Coronary artery (tissue), 2 donors: Measurements from ENCODE around the gene SP140L.
A peak's percentile ranks its signal among the peaks of the same experiment; 100 is the strongest.
"Not testable (repeated sequence)": the region's sequence is repeated elsewhere in the genome, so short reads cannot be mapped to it uniquely, and the experiment has no call there.

Source experiments
- DNase-seq: peaks from one replicate; pipeline ENCODE4 v3.0.0-alpha.2; 2017; ENCODE audit warnings: low spot score
- H3K27ac ChIP-seq, 2 donors: fragments of 200-600 bp; sonication (generic); one replicate each; pipeline ENCODE4 v1.5.1; 2016 to 2019
- H3K4me3 ChIP-seq: fragments of 200-600 bp; sonication (generic); 2 replicates; pipeline ENCODE4 v1.5.1; 2016; ENCODE audit warnings: mild to moderate bottlenecking, moderate library complexity
- CTCF ChIP-seq: fragments of 200-600 bp; sonication (generic); IDR thresholded peaks from one replicate; pipeline ENCODE4 v1.5.1; 2019; ENCODE audit warnings: antibody characterized with exemption

The SP140L gene

GRCh38 chr2:230435431-230435830 lies 108.4 kb downstream of the SP140L start:
- Histone ChIP-seq H3K4me3 (no peak overlapping the region), H3K27ac (no peak overlapping the region)
- DNase-seq, result no peak
- no peak for TF ChIP-seq CTCF

GRCh38 chr2:230439121-230439520 lies 112.1 kb downstream of the SP140L start:
- not testable (repeated sequence) for H3K4me3 ChIP-seq, DNase-seq
- H3K27ac ChIP-seq, result peak overlapping the region in 1 of 2 donors; percentile 20

- no peak overlapping the region for H3K4me3 ChIP-seq
Measured at GRCh38 chr2:230439590-230439989, 112.6 kb downstream of the SP140L start.

GRCh38 chr2:230441227-230441897 lies 114.4 kb downstream of the SP140L start:
- no peak for TF ChIP-seq CTCF

More at GRCh38 chr2:230439590-230439989, 112.6 kb downstream of the SP140L start:
- no peak for DNase-seq
- no peak for TF ChIP-seq CTCF
- H3K27ac ChIP-seq, result peak overlapping the region in 1 of 2 donors; percentile 20

GRCh38 chr2:230443541-230443940 lies 116.5 kb downstream of the SP140L start:
- H3K27ac ChIP-seq, result peak overlapping the region in 1 of 2 donors; percentile 13
- DNase-seq, result no peak
- no peak overlapping the region for H3K4me3 ChIP-seq
- TF ChIP-seq CTCF, result no peak

More at GRCh38 chr2:230441227-230441897, 114.4 kb downstream of the SP140L start:
- DNase-seq, result no peak
- peak overlapping the region; percentile 41 for H3K4me3 ChIP-seq
- H3K27ac ChIP-seq, result peak overlapping the region; percentile 11 to 69

GRCh38 chr2:230444832-230445231 lies 117.8 kb downstream of the SP140L start:
- H3K4me3 ChIP-seq, result no peak overlapping the region
- no peak for DNase-seq
- TF ChIP-seq CTCF, result no peak
- no peak overlapping the region for H3K27ac ChIP-seq

- H3K27ac ChIP-seq, result no peak overlapping the region
- DNase-seq, result no peak
- TF ChIP-seq CTCF, result no peak
- H3K4me3 ChIP-seq, result no peak overlapping the region
Measured at GRCh38 chr2:230447036-230447435, 120.0 kb downstream of the SP140L start.
